HepG2 (cell line): ENCODE measurements around the gene TBC1D16. TPM values are rescaled to one million over a fixed set of nuclear protein-coding genes. Genes with fewer than 3 reads are reported as not detected.

Source experiments
- ATAC-seq: fragments of 200-7000 bp; cut with Tn5 transposase; 3 replicates; pipeline ENCODE4 v1.9.1; 2020; ENCODE audit warnings: mild to moderate bottlenecking, moderate library complexity
- BruUV-seq: library from RNA; stranded (reverse); fragments of 400-500 nt; replicated peaks from 2 replicates; lab custom pipeline; 2021; lab: Mats Ljungman, UMichigan
- CTCF ChIA-PET: fragments of 300-600 bp; formaldehyde crosslinking; extraction: SDS; loops from one replicate; lab custom pipeline; 2021; ENCODE audit warnings: low total read pairs, inconsistent platforms, low intra/inter-chr PET ratio; lab: Yijun Ruan, JAX
- POLR2A ChIA-PET: fragments of 350-600 bp; sonication (Branson Sonifier 250); formaldehyde crosslinking; loops from one replicate; lab custom pipeline; 2020; ENCODE audit warnings: antibody characterized with exemption, inconsistent platforms; lab: Yijun Ruan, JAX
- DNase-seq: peaks from one replicate; pipeline ENCODE4 v3.0.0-alpha.2; 2015; ENCODE audit warnings: low spot score
- FAIRE-seq: peaks from 3 replicates; lab custom pipeline; 2011; peaks lifted over from hg19 to GRCh38; lab: Jason Lieb, UNC
- H2AFZ ChIP-seq: one replicate; pipeline ENCODE4 v1.6.1; 2011; ENCODE audit warnings: low read length, inconsistent platforms
- H3K27ac ChIP-seq: fragments of 300-600 bp; 3 replicates; pipeline ENCODE4 v1.8.0; 2011; ENCODE audit warnings: mixed run types, mild to moderate bottlenecking, mixed read lengths, low read length, inconsistent platforms; ENCODE audit not compliant: insufficient read depth; ENCODE audit errors: extremely low read length
- H3K27me3 ChIP-seq, 2 experiments: fragments of 200-600 bp in 1 of 2; 2 replicates in 1 of 2; 3 replicates in 1 of 2; pipeline versions ENCODE4 v1.6.0 to v1.8.0; 2011; ENCODE audit warnings: low read length in 2 of 2, mild to moderate bottlenecking in 2 of 2, moderate library complexity in 2 of 2, inconsistent platforms in 1 of 2; ENCODE audit not compliant: insufficient read depth in 2 of 2, control insufficient read depth in 1 of 2
- H3K36me3 ChIP-seq, 2 experiments: fragments of 200-600 bp in 1 of 2; replicated peaks in 1 of 2; 2 replicates in 1 of 2; 3 replicates in 1 of 2; pipeline versions ENCODE4 v1.5.1 to v1.8.0; 2011; ENCODE audit warnings: low read length in 2 of 2, inconsistent platforms in 1 of 2; ENCODE audit not compliant: insufficient read depth in 2 of 2, control insufficient read depth in 1 of 2
- H3K4me1 ChIP-seq: 2 replicates; pipeline ENCODE4 v1.5.1; 2012; ENCODE audit warnings: low read length, inconsistent platforms; ENCODE audit not compliant: insufficient read depth
- H3K4me2 ChIP-seq: 2 replicates; pipeline ENCODE4 v1.6.0; 2011; ENCODE audit warnings: low read depth, low read length, inconsistent platforms
- H3K4me3 ChIP-seq, 3 experiments: fragments of 200-600 bp in 1 of 3; sonication (generic), shearing (Covaris generic) in 1 of 3; replicated peaks in 1 of 3; 2 replicates each; pipeline ENCODE4 v1.5.1; 2011 to 2016; ENCODE audit warnings: low read length in 3 of 3, inconsistent platforms in 2 of 3, low read depth in 2 of 3, mild to moderate bottlenecking in 2 of 3, control low read depth in 1 of 3, mixed read lengths in 1 of 3; ENCODE audit not compliant: insufficient read depth in 1 of 3
- H3K79me2 ChIP-seq: one replicate; pipeline ENCODE4 v1.6.1; 2011; ENCODE audit warnings: low read length, inconsistent platforms; ENCODE audit not compliant: insufficient read depth
- H3K9ac ChIP-seq: 2 replicates; pipeline ENCODE4 v1.6.0; 2011; ENCODE audit warnings: mild to moderate bottlenecking, low read depth, low read length, inconsistent platforms; ENCODE audit not compliant: insufficient read depth
- H3K9me3 ChIP-seq: 2 replicates; pipeline ENCODE4 v1.5.1; 2012; ENCODE audit warnings: mild to moderate bottlenecking, low read length
- H4K20me1 ChIP-seq: 2 replicates; pipeline ENCODE4 v1.6.0; 2011; ENCODE audit warnings: inconsistent platforms, mild to moderate bottlenecking, low read length, moderate library complexity; ENCODE audit not compliant: insufficient read depth
- ARNT2 ChIP-seq: sonication (generic); formaldehyde crosslinking; IDR thresholded peaks from 2 replicates; pipeline ENCODE4 v1.8.0; 2022; ENCODE audit warnings: mild to moderate bottlenecking, low read depth, missing genetic modification reagents, moderate library complexity
- ATF3 ChIP-seq: sonication (generic); formaldehyde crosslinking; IDR thresholded peaks from 2 replicates; pipeline ENCODE4 v1.4.0; 2020; ENCODE audit warnings: missing genetic modification reagents
- BRD4 ChIP-seq: sonication (generic); formaldehyde crosslinking; IDR thresholded peaks from 2 replicates; pipeline ENCODE4 v1.4.0; 2020; ENCODE audit warnings: missing genetic modification reagents
- IRF2 ChIP-seq: IDR thresholded peaks from 2 replicates; pipeline ENCODE4 v1.6.1; 2018; ENCODE audit warnings: missing genetic modification reagents, missing compliant biosample characterization
- MED1 ChIP-seq: sonication (generic); formaldehyde crosslinking; IDR thresholded peaks from 2 replicates; pipeline ENCODE4 v1.4.0; 2020; ENCODE audit warnings: missing genetic modification reagents
- NFE2 ChIP-seq: sonication (generic); formaldehyde crosslinking; IDR thresholded peaks from 2 replicates; pipeline ENCODE4 v1.4.0; 2020; ENCODE audit warnings: missing genetic modification reagents
- RXRB ChIP-seq: IDR thresholded peaks from 2 replicates; pipeline ENCODE4 v1.6.1; 2016; ENCODE audit warnings: borderline replicate concordance, missing genetic modification reagents, missing compliant biosample characterization
- SALL2 ChIP-seq: sonication (generic); formaldehyde crosslinking; IDR thresholded peaks from 2 replicates; pipeline ENCODE4 v1.8.1; 2023; ENCODE audit warnings: mild to moderate bottlenecking, missing genetic modification reagents, inconsistent platforms
- U2AF2 ChIP-seq: fragments of 200-400 bp; formaldehyde crosslinking; IDR thresholded peaks from 2 replicates; pipeline ENCODE4 v1.6.1; 2017; ENCODE audit warnings: low read depth, mild to moderate bottlenecking, low read length
- ZBTB21 ChIP-seq: sonication (generic); formaldehyde crosslinking; IDR thresholded peaks from 2 replicates; pipeline ENCODE4 v1.4.0; 2020; ENCODE audit warnings: missing genetic modification reagents
- ZBTB38 ChIP-seq: sonication (generic); formaldehyde crosslinking; IDR thresholded peaks from 2 replicates; pipeline ENCODE4 v1.5.1; 2020; ENCODE audit warnings: mild to moderate bottlenecking, missing genetic modification reagents
- ZNF17 ChIP-seq: sonication (generic); formaldehyde crosslinking; IDR thresholded peaks from 2 replicates; pipeline ENCODE4 v1.5.0; 2020; ENCODE audit warnings: mild to moderate bottlenecking, missing genetic modification reagents
- ZNF629 ChIP-seq: sonication (generic); formaldehyde crosslinking; conservative IDR thresholded peaks from 2 replicates; pipeline ENCODE4 v1.5.0; 2020; ENCODE audit warnings: missing genetic modification reagents
- ZNF687 ChIP-seq: sonication (generic); formaldehyde crosslinking; IDR thresholded peaks from 2 replicates; pipeline ENCODE4 v1.5.1; 2020; ENCODE audit warnings: mild to moderate bottlenecking, missing genetic modification reagents, moderate library complexity
- WGBS: methylation state at CpG from one replicate; pipeline ENCODE4 v1.1.6; 2017; ENCODE audit warnings: low lambda C conversion rate; 5-methylcytosine and 5-hydroxymethylcytosine counted together
- in situ Hi-C: cut with HindIII; loops from 2 replicates; pipeline ENCODE4 v1.10.0; 2017; ENCODE audit warnings: low pct_unique_long_range_greater_than_20kb; ENCODE audit not compliant: extremely low pct_ligation_motif_present
- intact Hi-C: fragments of 100-400 bp; cut with micrococcal nuclease; formaldehyde crosslinking; loops from one replicate; pipeline ENCODE4 v1.10.0; 2022; ENCODE audit not compliant: unreplicated experiment
- polyA plus RNA-seq, 8 experiments: library from polyadenylated mRNA; depleted of rRNA in 3 of 8; stranded (reverse) in 7 of 8; unstranded in 1 of 8; fragments of >200 nt; fragmentation: Illumina TruSeq in 4 of 8; extraction: Trizol in 4 of 8; gene quantifications; 2 replicates each; pipeline versions ENCODE4 v1.2.1 to v1.2.3, GENCODE V29; 2011 to 2016; ENCODE audit warnings: low read depth in 4 of 8, missing spikeins in 1 of 8, mixed read lengths in 1 of 8; ENCODE audit not compliant: insufficient read depth in 1 of 8
- total RNA-seq, 5 experiments: library from RNA; depleted of rRNA; stranded (reverse); fragments of >200 nt; fragmentation: Illumina TruSeq; extraction: Trizol; gene quantifications; 2 replicates each; pipeline ENCODE4 v1.2.3, GENCODE V29; 2016; ENCODE audit warnings: low read depth in 1 of 5

The TBC1D16 gene
- total and polyA plus RNA-seq, 2 of the 13 experiments (the other 11 are each of a cell fraction or from before 2014, with no cell fraction given), result 14.9 to 24.9 TPM

GRCh38 chr17:79913451-79913850 is 122.2 kb downstream of the TBC1D16 start:
- ATAC-seq, result no peak
- Histone ChIP-seq H3K79me2 (no peaks in the 10 kb centered on the region), H4K20me1 (no peaks in the 10 kb centered on the region), H3K4me1 (peaks cover 68% of the 10 kb centered on the region), H3K9me3 (no peaks in the 10 kb centered on the region), H2AFZ (no peak overlapping the region), H3K9ac (no peak overlapping the region), H3K27ac (no peak overlapping the region), H3K4me3 (no peak overlapping the region), H3K4me2 (no peak overlapping the region), H3K27me3 (peaks cover 5 to 78% of the 10 kb centered on the region in 2 experiments; a peak in 4 of 5 replicates), H3K36me3 (no peaks in the 10 kb centered on the region)
- TF ChIP-seq ZNF629 (CRISPR knock-in tag), result peak; percentile 87
- no peak for TF ChIP-seq RXRB (CRISPR knock-in tag)
- no peak for TF ChIP-seq IRF2
- no peak for TF ChIP-seq ATF3 (CRISPR knock-in tag)
- TF ChIP-seq NFE2 (CRISPR knock-in tag), result no peak
- no peak for TF ChIP-seq U2AF2
- no peak for FAIRE-seq
- no TSS peak for BruUV-seq
- WGBS, result 58% methylated on average over 6 of the region's 9 CpGs
- DNase-seq, result no peak
- intact Hi-C loops (loop anchor here (10.0 kb wide), 1 partner anchor 79 kb away; the partner anchor contains the start of gene CBX4), in situ Hi-C loops (no loop called here)
- ChIA-PET POLR2A (interaction anchor here (0.7 kb wide), 1 partner anchor 18 kb away, joined by 3 read pairs; no protein-coding TSS in a partner anchor), CTCF (no interaction called here)

GRCh38 chr17:79912552-79913330 is 122.9 kb downstream of the TBC1D16 start:
- Histone ChIP-seq H3K4me3 (no peak overlapping the region; a peak in 1 of 6 replicates), H2AFZ (no peak overlapping the region), H4K20me1 (no peaks in the 10 kb centered on the region), H3K4me1 (peaks cover 61% of the 10 kb centered on the region), H3K36me3 (no peaks in the 10 kb centered on the region), H3K4me2 (no peak overlapping the region), H3K9me3 (no peaks in the 10 kb centered on the region), H3K27ac (no peak overlapping the region), H3K9ac (no peak overlapping the region), H3K27me3 (peaks cover 5 to 72% of the 10 kb centered on the region in 2 experiments; a peak in 4 of 5 replicates), H3K79me2 (no peaks in the 10 kb centered on the region)
- 24% methylated on average over 13 of the region's 14 CpGs for WGBS
- CTCF ChIA-PET, result no interaction called here
- no TSS peak for BruUV-seq
- FAIRE-seq (no peak), DNase-seq (no peak), ATAC-seq (no peak)
- in situ Hi-C loops (no loop called here), intact Hi-C loops (loop anchor here (10.0 kb wide), 1 partner anchor 78 kb away; the partner anchor contains the start of gene CBX4)
- POLR2A ChIA-PET, result interaction anchor here (0.7 kb wide), 1 partner anchor 19 kb away, joined by 3 read pairs; no protein-coding TSS in a partner anchor
- TF ChIP-seq ZNF17 (CRISPR knock-in tag) (no peak), ZBTB38 (CRISPR knock-in tag) (no peak), SALL2 (CRISPR knock-in tag) (no peak), MED1 (CRISPR knock-in tag) (no peak), ZNF687 (CRISPR knock-in tag) (peak; percentile 38; the same call in 1 of the 2 replicates), ARNT2 (CRISPR knock-in tag) (no peak), BRD4 (CRISPR knock-in tag) (no peak), ZBTB21 (CRISPR knock-in tag) (no peak)
